Upper lobe of left lung (tissue), 4 donors: ENCODE data around the gene VAMP1.

Experiments used
- CTCF ChIP-seq, 6 experiments: fragments of 450-650 bp in 4 of 6; fragments of 200-600 bp in 2 of 6; sonication (generic) in 2 of 6; IDR thresholded peaks; one replicate each; pipeline ENCODE4 v1.5.1; 2016 to 2019; ENCODE audit warnings: antibody characterized with exemption in 6 of 6
- EP300 ChIP-seq, 4 donors: sonication (generic); formaldehyde crosslinking; IDR thresholded peaks; one replicate each; pipeline ENCODE4 v1.5.1; 2017; ENCODE audit warnings: antibody characterized with exemption in 4 of 4, control low read depth in 2 of 4
- POLR2A ChIP-seq, 4 donors: fragments of 450-650 bp; IDR thresholded peaks; one replicate each; pipeline ENCODE4 v1.5.1; 2016 to 2017; ENCODE audit warnings: antibody characterized with exemption in 4 of 4, mild to moderate bottlenecking in 2 of 4
- POLR2AphosphoS5 ChIP-seq, 2 donors: sonication (generic); formaldehyde crosslinking; IDR thresholded peaks; one replicate each; pipeline ENCODE4 v1.5.1; 2017; ENCODE audit warnings: antibody characterized with exemption in 2 of 2

- TF ChIP-seq POLR2A (IDR thresholded peaks at IDR 0.05), result no peak
- no peak for TF ChIP-seq CTCF (IDR thresholded peaks at IDR 0.05)
- TF ChIP-seq EP300 (IDR thresholded peaks at IDR 0.05), result no peak
- no peak for TF ChIP-seq POLR2AphosphoS5 (IDR thresholded peaks at IDR 0.05)
These were observed 49.7 kb upstream of the VAMP1 start for GRCh38 chr12:6520186-6520585.
